PC-3 (cell line): ENCODE data around the gene NBPF15. TPM values are rescaled to one million over a fixed set of nuclear protein-coding genes. Genes with fewer than 3 reads are reported as not detected.
"Not testable (repeated sequence)": the region's sequence is repeated elsewhere in the genome, so short reads cannot be mapped to it uniquely, and the experiment has no call there.

Experiments
- ATAC-seq: fragments of 200-7000 bp; cut with Tn5 transposase; 2 replicates; pipeline ENCODE4 v1.9.1; 2020; ENCODE audit warnings: mild to moderate bottlenecking, moderate library complexity
- Bru-seq: library from RNA; stranded (reverse); fragments of 400-500 nt; gene quantifications from one replicate; lab custom pipeline; 2021; lab: Mats Ljungman, UMichigan
- BruChase-seq, 2 experiments: library from RNA; stranded (reverse); fragments of 400-500 nt; gene quantifications; one replicate each; lab custom pipeline; 2021; lab: Mats Ljungman, UMichigan
- BruUV-seq: library from RNA; stranded (reverse); fragments of 400-500 nt; replicated peaks from 2 replicates; lab custom pipeline; 2021; lab: Mats Ljungman, UMichigan
- CTCF ChIA-PET: fragments of 300-600 bp; sonication (Branson Sonifier 250); formaldehyde crosslinking; loops from one replicate; lab custom pipeline; 2022; ENCODE audit warnings: antibody characterized with exemption; lab: Charles Lee
- POLR2A ChIA-PET: fragments of 300-600 bp; sonication (Branson Sonifier 250); formaldehyde crosslinking; loops from one replicate; lab custom pipeline; 2022; ENCODE audit warnings: antibody characterized with exemption; ENCODE audit not compliant: unreplicated experiment; lab: Charles Lee
- DNase-seq: peaks from one replicate; pipeline ENCODE4 v3.0.0-alpha.2; 2015
- H2AFZ ChIP-seq: fragments of 300-600 bp; sonication (generic); 2 replicates; pipeline ENCODE4 v1.6.0; 2016; ENCODE audit warnings: antibody characterized with exemption, low read length
- H3F3A ChIP-seq: fragments of 300-600 bp; sonication (generic); one replicate; pipeline ENCODE4 v1.6.0; 2017; ENCODE audit warnings: antibody characterized with exemption, low read length, control low read depth, mild to moderate bottlenecking; ENCODE audit not compliant: unreplicated experiment
- H3K27ac ChIP-seq: fragments of 300-600 bp; sonication (generic); 2 replicates; pipeline ENCODE4 v1.5.1; 2016; ENCODE audit warnings: mild to moderate bottlenecking, low read length
- H3K27me3 ChIP-seq: fragments of 300-600 bp; sonication (generic); 2 replicates; pipeline ENCODE4 v1.6.1; 2016; ENCODE audit warnings: low read length, mixed read lengths
- H3K36me3 ChIP-seq: fragments of 300-600 bp; sonication (generic); 2 replicates; pipeline ENCODE4 v1.6.1; 2016; ENCODE audit warnings: low read depth, mixed run types, low read length, mixed read lengths
- H3K4me1 ChIP-seq: fragments of 300-600 bp; sonication (generic); 2 replicates; pipeline ENCODE4 v1.5.1; 2016; ENCODE audit warnings: low read length; ENCODE audit not compliant: insufficient read depth
- H3K4me2 ChIP-seq: fragments of 300-600 bp; sonication (generic); 2 replicates; pipeline ENCODE4 v1.6.0; 2016; ENCODE audit warnings: low read length
- H3K4me3 ChIP-seq: fragments of 300-600 bp; sonication (generic); 2 replicates; pipeline ENCODE4 v1.5.1; 2016; ENCODE audit warnings: mild to moderate bottlenecking, low read length, mixed read lengths
- H3K79me2 ChIP-seq: fragments of 300-600 bp; sonication (generic); 2 replicates; pipeline ENCODE4 v1.6.1; 2017; ENCODE audit warnings: low read length, mixed read lengths
- H3K9ac ChIP-seq: fragments of 300-600 bp; sonication (generic); 2 replicates; pipeline ENCODE4 v1.6.0; 2016; ENCODE audit warnings: mild to moderate bottlenecking, low read length
- H3K9me2 ChIP-seq: fragments of 300-600 bp; sonication (generic); replicated peaks from 2 replicates; pipeline ENCODE4 v1.6.1; 2016; ENCODE audit warnings: mixed run types, low read length, mixed read lengths
- H3K9me3 ChIP-seq: fragments of 300-600 bp; sonication (generic); 2 replicates; pipeline ENCODE4 v1.6.1; 2016; ENCODE audit warnings: low read length, mixed read lengths
- H4K20me1 ChIP-seq: fragments of 300-600 bp; sonication (generic); 2 replicates; pipeline ENCODE4 v1.6.1; 2016; ENCODE audit warnings: low read length, mixed read lengths
- intact Hi-C: fragments of 100-400 bp; cut with micrococcal nuclease; formaldehyde crosslinking; loops from 2 replicates; pipeline ENCODE4 v1.9.0; 2023
- long read RNA-seq: library from polyadenylated mRNA; unstranded; transcript quantifications from one replicate; pipeline ENCODE4 v2.0.0, GENCODE V29; 2021; ENCODE audit not compliant: unreplicated experiment
- total RNA-seq: library from RNA; depleted of rRNA; stranded (reverse); fragments of >200 nt; gene quantifications from 2 replicates; pipeline ENCODE4 v1.2.3, GENCODE V29; 2014; rRNA removed

NBPF15 gene
- 40.5 and 43.9 TPM in 2 replicates for total RNA-seq
- Bru-seq, nascent RNA, result percentile 93 among the genes with signal in this experiment
- percentile 92 among the genes with signal in this experiment for BruChase-seq, experiment 1, labeled RNA remaining after a 6-hour chase
- percentile 92 among the genes with signal in this experiment for BruChase-seq, experiment 2, labeled RNA remaining after a 2-hour chase
- long read RNA-seq, full-length matches to known transcripts, result 2 of 145 reads
- long read RNA-seq, partial matches to known transcripts, result 33 of 145 reads
- long read RNA-seq, other reads (novel, unspliced or antisense), result 110 of 145 reads

- DNase-seq (peak; percentile 62), ATAC-seq (peak; percentile 95)
- H4K20me1 ChIP-seq, BruUV-seq, H3K9me3 ChIP-seq, H3K9me2 ChIP-seq, H3F3A ChIP-seq, CTCF ChIA-PET, H3K27me3 ChIP-seq, H3K4me1 ChIP-seq, POLR2A ChIA-PET, H3K36me3 ChIP-seq, intact Hi-C loops: not testable (repeated sequence)
- Histone ChIP-seq H3K27ac (peak within 1 kb of the TSS; percentile 56), H3K9ac (peak within 1 kb of the TSS; percentile 64), H2AFZ (peak within 1 kb of the TSS; percentile 76), H3K4me2 (peak within 1 kb of the TSS; percentile 80), H3K79me2 (peaks cover 21% of the 10 kb centered on the region), H3K4me3 (peak within 1 kb of the TSS; percentile 75)
Measured at GRCh38 chr1:144461136-144461759, at the start of gene NBPF15. Gene NBPF15, minus strand, starts transcription at chr1:144461669. Its CDS starts 21,666 bp downstream, at chr1:144440003.

- H3K4me3 ChIP-seq, H3K27me3 ChIP-seq, H3K9me2 ChIP-seq, H3K4me1 ChIP-seq, H2AFZ ChIP-seq, H3K79me2 ChIP-seq, H3K36me3 ChIP-seq, POLR2A ChIA-PET, CTCF ChIA-PET, H3K27ac ChIP-seq, H3K9ac ChIP-seq, H4K20me1 ChIP-seq, ATAC-seq, BruUV-seq, DNase-seq, intact Hi-C loops, H3F3A ChIP-seq, H3K4me2 ChIP-seq, H3K9me3 ChIP-seq: not testable (repeated sequence)
Measured at GRCh38 chr1:144496429-144496828, 35.0 kb upstream of the NBPF15 start.

- ATAC-seq, H3K9me2 ChIP-seq, CTCF ChIA-PET, DNase-seq, H2AFZ ChIP-seq, intact Hi-C loops, H3K9ac ChIP-seq, H3K27ac ChIP-seq, POLR2A ChIA-PET, BruUV-seq, H4K20me1 ChIP-seq, H3K36me3 ChIP-seq, H3K4me2 ChIP-seq, H3K9me3 ChIP-seq, H3K4me3 ChIP-seq, H3K4me1 ChIP-seq, H3K79me2 ChIP-seq, H3K27me3 ChIP-seq, H3F3A ChIP-seq: not testable (repeated sequence)
Measured at GRCh38 chr1:144494130-144494529, 32.7 kb upstream of the NBPF15 start.

GRCh38 chr1:144490394-144490793 is 28.9 kb upstream of the NBPF15 start:
- DNase-seq, H3K79me2 ChIP-seq, H3F3A ChIP-seq, H3K9ac ChIP-seq, H2AFZ ChIP-seq, H3K4me3 ChIP-seq, H3K4me1 ChIP-seq, POLR2A ChIA-PET, H3K9me2 ChIP-seq, H3K27ac ChIP-seq, CTCF ChIA-PET, ATAC-seq, H3K9me3 ChIP-seq, H3K36me3 ChIP-seq, H4K20me1 ChIP-seq, intact Hi-C loops, H3K4me2 ChIP-seq, BruUV-seq, H3K27me3 ChIP-seq: not testable (repeated sequence)

- peak; percentile 31; the same call in 1 of the 2 replicates for ATAC-seq
- BruUV-seq, H4K20me1 ChIP-seq, POLR2A ChIA-PET, CTCF ChIA-PET, H3K9me3 ChIP-seq, H3K9me2 ChIP-seq, H3K79me2 ChIP-seq, H3K36me3 ChIP-seq, H3K4me3 ChIP-seq, intact Hi-C loops, H3K27me3 ChIP-seq, H2AFZ ChIP-seq, H3K4me1 ChIP-seq, H3K27ac ChIP-seq, H3F3A ChIP-seq, H3K9ac ChIP-seq: not testable (repeated sequence)
- DNase-seq, result peak; percentile 87
- H3K4me2 ChIP-seq, result peak overlapping the region; percentile 35; the same call in 1 of the 2 replicates
Measured at GRCh38 chr1:144487002-144487401, 25.5 kb upstream of the NBPF15 start.

GRCh38 chr1:144485048-144485993 is 23.9 kb upstream of the NBPF15 start:
- H3K9me2 ChIP-seq, H4K20me1 ChIP-seq, intact Hi-C loops, CTCF ChIA-PET, H3K9ac ChIP-seq, H3K27me3 ChIP-seq, H2AFZ ChIP-seq, H3K9me3 ChIP-seq, H3K36me3 ChIP-seq, H3K4me2 ChIP-seq, H3K4me3 ChIP-seq, H3K79me2 ChIP-seq, DNase-seq, POLR2A ChIA-PET, H3F3A ChIP-seq, H3K27ac ChIP-seq, H3K4me1 ChIP-seq: not testable (repeated sequence)
- peak; percentile 85 for ATAC-seq
- BruUV-seq, result TSS peak; percentile 85
